Neutrophil (primary cell): ENCODE data around the gene KLF9.

Experiments
- H3K27ac ChIP-seq: fragments of 200-600 bp; sonication (generic); 2 replicates; pipeline ENCODE4 v1.5.1; 2016; ENCODE audit warnings: mild to moderate bottlenecking, moderate library complexity
- H3K27me3 ChIP-seq: fragments of 200-600 bp; sonication (generic); 2 replicates; pipeline ENCODE4 v1.6.0; 2016; ENCODE audit warnings: mild to moderate bottlenecking
- H3K36me3 ChIP-seq: fragments of 200-600 bp; sonication (generic); 2 replicates; pipeline ENCODE4 v1.5.1; 2017
- H3K4me1 ChIP-seq, 2 experiments: fragments of 200-600 bp in 1 of 2; sonication (generic) in 1 of 2; 1 replicate in 1 of 2; 2 replicates in 1 of 2; pipeline versions ENCODE4 v1.5.1 to v1.6.1; 2013 to 2016; ENCODE audit warnings: low read depth in 1 of 2, low read length in 1 of 2, mild to moderate bottlenecking in 1 of 2, moderate library complexity in 1 of 2; ENCODE audit not compliant: control insufficient read depth in 1 of 2, insufficient read depth in 1 of 2
- H3K4me3 ChIP-seq, 2 experiments: fragments of 200-600 bp in 1 of 2; sonication (generic) in 1 of 2; 1 replicate in 1 of 2; 2 replicates in 1 of 2; pipeline ENCODE4 v1.5.1; 2013 to 2016; ENCODE audit warnings: low read depth in 1 of 2, low read length in 1 of 2, mild to moderate bottlenecking in 1 of 2, moderate library complexity in 1 of 2
- H3K9me3 ChIP-seq: fragments of 200-600 bp; sonication (generic); 2 replicates; pipeline ENCODE4 v1.5.1; 2016
- CTCF ChIP-seq: fragments of 200-600 bp; sonication (generic); IDR thresholded peaks from 2 replicates; pipeline ENCODE4 v1.5.1; 2016; ENCODE audit warnings: antibody characterized with exemption

Gene KLF9

GRCh38 chr9:70352802-70353201 lies 61.7 kb downstream of the KLF9 start:
- H3K4me1 ChIP-seq, result no peaks in the 10 kb centered on the region
- H3K27me3 ChIP-seq, result no peaks in the 10 kb centered on the region
- no peak overlapping the region for H3K4me3 ChIP-seq
- no peak for TF ChIP-seq CTCF
- peaks cover 47% of the 10 kb centered on the region for H3K36me3 ChIP-seq
- no peaks in the 10 kb centered on the region for H3K9me3 ChIP-seq
- H3K27ac ChIP-seq, result no peak overlapping the region

GRCh38 chr9:70352356-70352755 lies 62.1 kb downstream of the KLF9 start:
- Histone ChIP-seq H3K4me1 (no peaks in the 10 kb centered on the region), H3K36me3 (peaks cover 49% of the 10 kb centered on the region), H3K27ac (no peak overlapping the region), H3K9me3 (no peaks in the 10 kb centered on the region), H3K4me3 (no peak overlapping the region), H3K27me3 (no peaks in the 10 kb centered on the region)
- no peak for TF ChIP-seq CTCF

GRCh38 chr9:70347046-70347445 lies 67.4 kb downstream of the KLF9 start:
- H3K4me1 ChIP-seq, result no peaks in the 10 kb centered on the region
- H3K36me3 ChIP-seq, result peaks cover 55% of the 10 kb centered on the region
- H3K9me3 ChIP-seq, result no peaks in the 10 kb centered on the region
- H3K4me3 ChIP-seq, result no peak overlapping the region
- no peaks in the 10 kb centered on the region for H3K27me3 ChIP-seq
- H3K27ac ChIP-seq, result no peak overlapping the region
- TF ChIP-seq CTCF, result no peak

GRCh38 chr9:70340572-70340971 lies 73.9 kb downstream of the KLF9 start:
- no peaks in the 10 kb centered on the region for H3K9me3 ChIP-seq
- no peak overlapping the region for H3K4me3 ChIP-seq
- no peaks in the 10 kb centered on the region for H3K4me1 ChIP-seq
- H3K27ac ChIP-seq, result no peak overlapping the region
- peaks cover 15% of the 10 kb centered on the region for H3K36me3 ChIP-seq
- TF ChIP-seq CTCF, result no peak
- no peaks in the 10 kb centered on the region for H3K27me3 ChIP-seq
